Fibroblast of lung (primary cell): ENCODE data around the gene SCUBE3. TPM values are rescaled to one million over a fixed set of nuclear protein-coding genes. Genes with fewer than 3 reads are reported as not detected.
A peak's percentile ranks its signal among the peaks of the same experiment; 100 is the strongest.

Experiments
- DNase-seq, 2 donors: peaks; one replicate each; pipeline versions ENCODE4 v3.0.0 to v3.0.0-alpha.2; 2010; ENCODE audit warnings: low read depth in 2 of 2
- H2AFZ ChIP-seq: 2 replicates; pipeline ENCODE4 v1.5.1; 2012; ENCODE audit warnings: low read length, control low read depth, inconsistent platforms
- H3K27ac ChIP-seq: 2 replicates; pipeline ENCODE4 v1.5.1; 2011; ENCODE audit warnings: low read length, control low read depth; ENCODE audit not compliant: insufficient read depth
- H3K27me3 ChIP-seq: 2 replicates; pipeline ENCODE4 v1.5.1; 2011; ENCODE audit warnings: mild to moderate bottlenecking, low read length; ENCODE audit not compliant: control insufficient read depth, insufficient read depth
- H3K36me3 ChIP-seq: 2 replicates; pipeline ENCODE4 v1.5.1; 2011; ENCODE audit warnings: low read length; ENCODE audit not compliant: control insufficient read depth, insufficient read depth
- H3K4me1 ChIP-seq: 2 replicates; pipeline ENCODE4 v1.5.1; 2011; ENCODE audit warnings: low read length; ENCODE audit not compliant: control insufficient read depth, insufficient read depth; ENCODE audit errors: extremely low read depth
- H3K4me2 ChIP-seq: 2 replicates; pipeline ENCODE4 v1.5.1; 2011; ENCODE audit warnings: low read length, control low read depth; ENCODE audit not compliant: insufficient read depth; ENCODE audit errors: extremely low read depth
- H3K4me3 ChIP-seq, 4 experiments: fragments of 200-600 bp in 1 of 4; sonication (generic) in 1 of 4; replicated peaks in 1 of 4; 2 replicates each; pipeline ENCODE4 v1.5.1; 2011 to 2016; ENCODE audit warnings: low read length in 4 of 4, low read depth in 3 of 4, mild to moderate bottlenecking in 3 of 4, control low read depth in 2 of 4, inconsistent platforms in 1 of 4, mixed read lengths in 1 of 4; ENCODE audit not compliant: insufficient read depth in 1 of 4; ENCODE audit errors: control extremely low read depth in 1 of 4
- H3K79me2 ChIP-seq: 2 replicates; pipeline ENCODE4 v1.5.1; 2012; ENCODE audit warnings: mild to moderate bottlenecking, low read length, inconsistent platforms; ENCODE audit not compliant: control insufficient read depth, insufficient read depth
- H3K9ac ChIP-seq: 2 replicates; pipeline ENCODE4 v1.5.1; 2011; ENCODE audit warnings: mild to moderate bottlenecking, low read length, control low read depth; ENCODE audit not compliant: insufficient read depth
- H3K9me3 ChIP-seq: 2 replicates; pipeline ENCODE4 v1.5.1; 2012; ENCODE audit warnings: low read depth, low read length; ENCODE audit not compliant: control insufficient read depth, insufficient read depth
- H4K20me1 ChIP-seq: 2 replicates; pipeline ENCODE4 v1.5.1; 2011; ENCODE audit warnings: low read length; ENCODE audit not compliant: control insufficient read depth, insufficient read depth; ENCODE audit errors: extremely low read depth
- EZH2 ChIP-seq: IDR thresholded peaks from 2 replicates; pipeline ENCODE4 v1.5.1; 2012; ENCODE audit warnings: low read length, control low read depth, mild to moderate bottlenecking; ENCODE audit errors: missing control alignments
- polyA plus RNA-seq, 2 donors: library from polyadenylated mRNA; depleted of rRNA in 1 of 2; stranded (reverse) in 1 of 2; unstranded in 1 of 2; fragments of >200 nt; gene quantifications; 2 replicates each; pipeline ENCODE4 v1.2.1, GENCODE V29; 2011 to 2012; ENCODE audit warnings: missing spikeins in 1 of 2
- total RNA-seq: library from RNA; depleted of rRNA; stranded (reverse); fragments of >200 nt; gene quantifications from 2 replicates; pipeline ENCODE4 v1.2.1, GENCODE V29; 2014
- TF ChIP-seq, protein P1 (sequence below), 2 donors: IDR thresholded peaks in 1 of 2; conservative IDR thresholded peaks in 1 of 2; 1 replicate in 1 of 2; 2 replicates in 1 of 2; pipeline ENCODE4 v1.5.1; 2011 to 2012; ENCODE audit warnings: low read length in 2 of 2, control low read depth in 1 of 2, inconsistent platforms in 1 of 2, low read depth in 1 of 2, mild to moderate bottlenecking in 1 of 2

SCUBE3 gene
- total and polyA plus RNA-seq, 2 donors (not counting 1 experiment from before 2014, with no cell fraction given), result under 0.01 to 1.2 TPM

DNA sequence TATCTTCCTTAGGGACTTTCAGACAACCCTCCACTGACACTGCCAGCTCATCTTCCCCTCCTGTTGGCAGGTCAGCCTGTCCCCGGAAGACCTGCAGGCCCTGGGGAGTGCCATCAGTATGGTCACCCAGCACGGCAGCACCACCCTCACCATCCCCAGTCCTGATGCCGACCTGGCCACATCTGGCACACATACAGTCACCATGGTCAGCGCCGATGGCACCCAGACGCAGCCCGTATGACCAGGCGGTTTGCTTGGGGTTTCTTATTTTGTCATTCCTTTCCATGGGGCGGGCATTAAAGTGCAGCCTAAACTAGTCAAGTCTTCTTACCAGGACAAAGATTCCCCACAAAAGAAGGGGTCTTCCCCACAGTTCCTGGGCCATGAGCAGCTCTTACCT lies 79.9 kb downstream of the SCUBE3 start:
- no peaks in the 10 kb centered on the region for H4K20me1 ChIP-seq
- no peaks in the 10 kb centered on the region for H3K27me3 ChIP-seq
- H3K4me1 ChIP-seq, result peaks cover 2% of the 10 kb centered on the region
- DNase-seq, result no peak
- no peaks in the 10 kb centered on the region for H3K79me2 ChIP-seq
- H3K9me3 ChIP-seq, result no peaks in the 10 kb centered on the region
- H2AFZ ChIP-seq, result no peak overlapping the region
- H3K9ac ChIP-seq, result no peak overlapping the region
- no peak for TF ChIP-seq EZH2
- TF ChIP-seq, protein P1, sequence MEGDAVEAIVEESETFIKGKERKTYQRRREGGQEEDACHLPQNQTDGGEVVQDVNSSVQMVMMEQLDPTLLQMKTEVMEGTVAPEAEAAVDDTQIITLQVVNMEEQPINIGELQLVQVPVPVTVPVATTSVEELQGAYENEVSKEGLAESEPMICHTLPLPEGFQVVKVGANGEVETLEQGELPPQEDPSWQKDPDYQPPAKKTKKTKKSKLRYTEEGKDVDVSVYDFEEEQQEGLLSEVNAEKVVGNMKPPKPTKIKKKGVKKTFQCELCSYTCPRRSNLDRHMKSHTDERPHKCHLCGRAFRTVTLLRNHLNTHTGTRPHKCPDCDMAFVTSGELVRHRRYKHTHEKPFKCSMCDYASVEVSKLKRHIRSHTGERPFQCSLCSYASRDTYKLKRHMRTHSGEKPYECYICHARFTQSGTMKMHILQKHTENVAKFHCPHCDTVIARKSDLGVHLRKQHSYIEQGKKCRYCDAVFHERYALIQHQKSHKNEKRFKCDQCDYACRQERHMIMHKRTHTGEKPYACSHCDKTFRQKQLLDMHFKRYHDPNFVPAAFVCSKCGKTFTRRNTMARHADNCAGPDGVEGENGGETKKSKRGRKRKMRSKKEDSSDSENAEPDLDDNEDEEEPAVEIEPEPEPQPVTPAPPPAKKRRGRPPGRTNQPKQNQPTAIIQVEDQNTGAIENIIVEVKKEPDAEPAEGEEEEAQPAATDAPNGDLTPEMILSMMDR (conservative IDR thresholded peaks at IDR 0.05 in 1 of 2, IDR thresholded peaks at IDR 0.05 in 1 of 2; ENCODE audit: low read depth in 1 of 2, low read length in 2 of 2), result no peak
- H3K27ac ChIP-seq, result no peak overlapping the region
- H3K4me3 ChIP-seq, result no peak overlapping the region
- peaks cover 9% of the 10 kb centered on the region for H3K36me3 ChIP-seq
- no peak overlapping the region for H3K4me2 ChIP-seq

DNA sequence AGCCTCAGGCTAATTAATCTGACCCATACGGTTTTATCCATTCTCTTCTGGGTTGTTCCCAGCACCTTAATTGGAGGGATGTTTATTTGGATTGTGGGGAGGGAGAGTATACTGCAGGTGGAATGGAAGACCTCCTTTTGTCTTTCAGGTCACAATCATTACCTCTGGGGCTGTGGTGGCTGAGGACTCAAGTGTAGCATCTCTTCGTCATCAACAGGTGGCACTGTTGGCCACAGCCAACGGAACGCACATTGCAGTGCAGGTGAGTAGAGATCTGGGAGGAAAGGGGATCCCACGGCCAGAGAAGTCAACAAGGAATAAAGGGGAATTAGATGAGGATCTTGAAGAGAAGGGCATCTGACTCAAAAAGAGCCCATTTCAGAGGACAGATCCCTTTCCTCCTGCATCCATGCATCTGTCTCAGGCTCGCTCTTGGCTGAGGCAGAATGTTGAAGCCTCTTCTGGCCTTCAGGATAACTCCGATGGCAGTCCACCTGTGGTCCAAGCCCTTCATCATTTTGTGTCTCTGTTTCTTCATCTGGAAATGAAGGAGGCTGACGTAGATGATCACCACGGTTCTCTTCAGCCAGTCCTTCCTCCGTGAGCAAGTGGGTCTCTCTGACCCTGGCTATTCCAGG lies 80.7 kb downstream of the SCUBE3 start:
- DNase-seq, result peak; percentile 24 to 37
- Histone ChIP-seq H2AFZ (no peak overlapping the region), H3K27ac (no peak overlapping the region), H3K4me1 (peaks cover 2% of the 10 kb centered on the region), H4K20me1 (no peaks in the 10 kb centered on the region), H3K4me2 (no peak overlapping the region), H3K36me3 (peaks cover 9% of the 10 kb centered on the region), H3K9ac (no peak overlapping the region), H3K9me3 (no peaks in the 10 kb centered on the region), H3K79me2 (no peaks in the 10 kb centered on the region), H3K4me3 (no peak overlapping the region), H3K27me3 (no peaks in the 10 kb centered on the region)
- no peak for TF ChIP-seq EZH2
- TF ChIP-seq, protein P1 (conservative IDR thresholded peaks at IDR 0.05 in 1 of 2, IDR thresholded peaks at IDR 0.05 in 1 of 2; ENCODE audit: low read depth in 1 of 2, low read length in 2 of 2), result peak; percentile 59 to 71

DNA sequence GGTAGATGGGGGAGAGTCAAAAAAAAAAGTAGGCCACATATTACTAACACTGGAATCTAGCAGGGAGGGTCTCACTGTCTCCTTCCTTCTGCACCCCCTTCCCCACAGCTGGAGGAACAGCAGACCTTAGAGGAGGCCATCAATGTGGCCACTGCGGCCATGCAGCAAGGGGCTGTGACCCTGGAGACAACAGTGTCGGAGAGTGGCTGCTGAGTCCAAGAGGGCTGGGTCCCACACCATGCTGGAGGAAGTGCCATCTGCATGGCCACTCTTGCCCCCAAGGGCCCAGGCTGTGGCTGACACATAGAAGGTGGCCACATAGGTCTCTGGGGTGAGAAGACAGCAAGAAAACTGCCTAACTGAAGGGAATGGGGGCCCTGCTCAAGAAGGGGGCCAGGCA lies 81.3 kb downstream of the SCUBE3 start:
- no peaks in the 10 kb centered on the region for H3K79me2 ChIP-seq
- peaks cover 9% of the 10 kb centered on the region for H3K36me3 ChIP-seq
- H3K27ac ChIP-seq, result no peak overlapping the region
- no peaks in the 10 kb centered on the region for H3K9me3 ChIP-seq
- TF ChIP-seq, protein P1 (conservative IDR thresholded peaks at IDR 0.05 in 1 of 2, IDR thresholded peaks at IDR 0.05 in 1 of 2; ENCODE audit: low read depth in 1 of 2, low read length in 2 of 2), result no peak
- TF ChIP-seq EZH2, result no peak
- no peak overlapping the region for H2AFZ ChIP-seq
- no peak for DNase-seq
- H3K27me3 ChIP-seq, result no peaks in the 10 kb centered on the region
- H3K4me2 ChIP-seq, result no peak overlapping the region
- no peak overlapping the region for H3K4me3 ChIP-seq
- H3K4me1 ChIP-seq, result peaks cover 2% of the 10 kb centered on the region
- H4K20me1 ChIP-seq, result no peaks in the 10 kb centered on the region
- H3K9ac ChIP-seq, result no peak overlapping the region
